ENCODE results near the gene KRTCAP2.
"Not testable (repeated sequence)": the region's sequence is repeated elsewhere in the genome, so short reads cannot be mapped to it uniquely, and the experiment has no call there.

DNA sequence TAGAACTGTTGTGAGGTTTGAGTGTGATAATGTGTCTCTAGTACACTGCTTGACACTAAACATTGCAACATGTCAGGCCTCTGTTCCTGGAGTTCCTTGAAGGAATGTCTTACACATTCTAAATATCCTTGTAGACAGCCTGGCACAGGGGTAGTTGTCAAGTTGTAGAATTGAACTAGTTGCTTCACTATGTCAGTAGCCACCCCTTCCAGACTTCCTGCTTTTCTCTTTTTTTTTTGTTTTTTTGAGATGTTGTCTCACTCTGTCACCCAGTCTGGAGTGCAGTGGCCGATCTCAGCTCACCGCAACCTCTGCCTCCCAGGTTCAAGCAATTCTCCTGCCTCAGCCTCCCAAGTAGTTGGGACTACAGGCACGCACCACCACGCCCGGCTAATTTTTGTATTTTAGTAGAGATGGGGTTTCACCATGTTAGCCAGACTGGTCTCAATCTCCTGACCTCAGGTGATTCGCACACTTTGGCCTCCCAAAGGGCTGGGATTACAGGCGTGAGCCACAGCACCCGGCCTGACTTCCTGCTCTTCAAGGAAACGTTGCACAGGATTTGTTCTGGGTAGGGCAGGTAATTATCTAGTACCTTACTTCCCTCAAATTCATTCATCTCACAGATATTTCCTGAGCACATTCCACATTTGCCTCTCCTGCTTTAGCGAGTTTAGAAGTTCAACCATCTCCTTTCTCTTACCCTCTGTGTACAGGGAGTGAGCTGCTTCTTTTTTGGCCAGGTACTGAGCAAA lies 47.3 kb upstream of the KRTCAP2 start:
- TF ChIP-seq EZH2 (IDR thresholded peaks at IDR 0.05); POLR2AphosphoS5 (IDR thresholded peaks at IDR 0.05; ENCODE audit: borderline replicate concordance, low read depth, low read length); FOXP2 (optimal IDR thresholded peaks at IDR 0.05; ENCODE audit: control extremely low read depth, extremely low read length, insufficient read depth): not testable (repeated sequence)
